Measurements from ENCODE around the gene MAP3K3.

DNA sequence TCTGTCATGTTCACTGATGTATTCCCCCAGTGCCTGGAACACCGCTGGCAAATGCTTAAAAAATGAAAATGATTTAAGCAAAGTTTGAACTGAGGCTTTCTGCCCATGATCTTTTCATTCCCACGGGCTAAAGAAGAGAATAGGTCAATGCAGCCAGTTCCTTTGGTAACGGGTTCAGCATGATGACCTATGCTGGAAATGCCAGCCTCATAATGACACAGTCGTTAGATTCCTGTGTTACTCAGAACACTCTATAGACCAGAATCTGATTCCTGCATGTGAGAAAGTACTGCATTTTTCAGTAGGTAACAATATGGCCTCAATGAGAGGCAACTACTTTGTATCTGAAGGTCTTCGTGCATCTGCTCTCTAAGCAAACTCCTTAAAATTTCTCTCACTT is 96.8 kb downstream of the MAP3K3 start:
- TF ChIP-seq POLR2AphosphoS5 (IDR thresholded peaks at IDR 0.05; ENCODE audit: low read length): no peak
- no peak for TF ChIP-seq BCL11A (IDR thresholded peaks at IDR 0.05; ENCODE audit: low read depth, low read length)
- TF ChIP-seq KDM1A (IDR thresholded peaks at IDR 0.05; ENCODE audit: borderline replicate concordance): no peak
- TF ChIP-seq CTCF (IDR thresholded peaks at IDR 0.05 in 2 of 3, conservative IDR thresholded peaks at IDR 0.05 in 1 of 3; ENCODE audit: control insufficient read depth in 2 of 3, extremely low read depth in 1 of 3, insufficient read depth in 1 of 3, low read depth in 3 of 3, low read length in 3 of 3): no peak
- no peak for TF ChIP-seq MAX (IDR thresholded peaks at IDR 0.05; ENCODE audit: low read depth, low read length)
- no peak for TF ChIP-seq CREM (IDR thresholded peaks at IDR 0.05; ENCODE audit: low read depth)
- TF ChIP-seq BMI1 (IDR thresholded peaks at IDR 0.05; ENCODE audit: borderline replicate concordance): no peak

Measured in GM12878 (cell line).